Colonic mucosa (tissue), 4 donors: ENCODE measurements around the gene OFD1. TPM values are rescaled to one million over a fixed set of nuclear protein-coding genes. Genes with fewer than 3 reads are reported as not detected.

ENCODE experiments used
- DNase-seq: peaks from one replicate; pipeline ENCODE4 v3.0.0-alpha.2; 2020
- H3K27ac ChIP-seq: fragments of 200-600 bp; one replicate; pipeline ENCODE4 v1.8.0; 2021
- H3K27me3 ChIP-seq: fragments of 200-600 bp; one replicate; pipeline ENCODE4 v1.8.0; 2021
- H3K36me3 ChIP-seq: fragments of 200-600 bp; one replicate; pipeline ENCODE4 v1.8.0; 2021
- H3K4me1 ChIP-seq: fragments of 200-600 bp; one replicate; pipeline ENCODE4 v1.8.0; 2021; ENCODE audit warnings: mild to moderate bottlenecking
- H3K4me3 ChIP-seq: fragments of 200-600 bp; one replicate; pipeline ENCODE4 v1.8.0; 2021
- H3K9ac ChIP-seq, 2 donors: one replicate each; pipeline ENCODE4 v1.7.0; 2013; ENCODE audit warnings: control low read depth in 2 of 2, low read depth in 2 of 2, low read length in 2 of 2
- H3K9me3 ChIP-seq: fragments of 200-600 bp; one replicate; pipeline ENCODE4 v1.8.0; 2021
- intact Hi-C: fragments of 100-400 bp; cut with DNase I; formaldehyde crosslinking; loops from one replicate; pipeline ENCODE4 v1.14.1; 2022
- total RNA-seq, 2 donors: library from RNA; stranded (reverse); fragmentation: NEBNext Ultra II Directional in 1 of 2; extraction: Animal tissue kit (Norgen Biotek cat#: 25700) in 1 of 2; gene quantifications; one replicate each; pipeline ENCODE4 v1.2.1, GENCODE V29; 2021
- TF ChIP-seq, protein P1 (sequence below): fragments of 200-600 bp; IDR thresholded peaks from one replicate; pipeline ENCODE4 v1.8.0; 2022; ENCODE audit warnings: antibody characterized with exemption, mild to moderate bottlenecking
- donor health status: healthy.
- donor health status: DM: no; HTN: no; CAD: no.
- donor health status: DM: no; HTN: no; CAD: no.

OFD1 gene
- total RNA-seq, 2 donors from 2014 or later, result 29.9 to 35.5 TPM

GRCh38 chrX:13761606-13762414 is 27.3 kb downstream of the OFD1 start:
- no peaks in the 10 kb centered on the region for H3K4me1 ChIP-seq
- no peak overlapping the region for H3K4me3 ChIP-seq
- no peaks in the 10 kb centered on the region for H3K9me3 ChIP-seq
- H3K27ac ChIP-seq, result no peak overlapping the region
- no peak for DNase-seq
- no peaks in the 10 kb centered on the region for H3K36me3 ChIP-seq
- TF ChIP-seq, protein P1, sequence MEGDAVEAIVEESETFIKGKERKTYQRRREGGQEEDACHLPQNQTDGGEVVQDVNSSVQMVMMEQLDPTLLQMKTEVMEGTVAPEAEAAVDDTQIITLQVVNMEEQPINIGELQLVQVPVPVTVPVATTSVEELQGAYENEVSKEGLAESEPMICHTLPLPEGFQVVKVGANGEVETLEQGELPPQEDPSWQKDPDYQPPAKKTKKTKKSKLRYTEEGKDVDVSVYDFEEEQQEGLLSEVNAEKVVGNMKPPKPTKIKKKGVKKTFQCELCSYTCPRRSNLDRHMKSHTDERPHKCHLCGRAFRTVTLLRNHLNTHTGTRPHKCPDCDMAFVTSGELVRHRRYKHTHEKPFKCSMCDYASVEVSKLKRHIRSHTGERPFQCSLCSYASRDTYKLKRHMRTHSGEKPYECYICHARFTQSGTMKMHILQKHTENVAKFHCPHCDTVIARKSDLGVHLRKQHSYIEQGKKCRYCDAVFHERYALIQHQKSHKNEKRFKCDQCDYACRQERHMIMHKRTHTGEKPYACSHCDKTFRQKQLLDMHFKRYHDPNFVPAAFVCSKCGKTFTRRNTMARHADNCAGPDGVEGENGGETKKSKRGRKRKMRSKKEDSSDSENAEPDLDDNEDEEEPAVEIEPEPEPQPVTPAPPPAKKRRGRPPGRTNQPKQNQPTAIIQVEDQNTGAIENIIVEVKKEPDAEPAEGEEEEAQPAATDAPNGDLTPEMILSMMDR, result no peak
- no peaks in the 10 kb centered on the region for H3K27me3 ChIP-seq
- intact Hi-C loops, result no loop called here
- no peak overlapping the region for H3K9ac ChIP-seq

DNA sequence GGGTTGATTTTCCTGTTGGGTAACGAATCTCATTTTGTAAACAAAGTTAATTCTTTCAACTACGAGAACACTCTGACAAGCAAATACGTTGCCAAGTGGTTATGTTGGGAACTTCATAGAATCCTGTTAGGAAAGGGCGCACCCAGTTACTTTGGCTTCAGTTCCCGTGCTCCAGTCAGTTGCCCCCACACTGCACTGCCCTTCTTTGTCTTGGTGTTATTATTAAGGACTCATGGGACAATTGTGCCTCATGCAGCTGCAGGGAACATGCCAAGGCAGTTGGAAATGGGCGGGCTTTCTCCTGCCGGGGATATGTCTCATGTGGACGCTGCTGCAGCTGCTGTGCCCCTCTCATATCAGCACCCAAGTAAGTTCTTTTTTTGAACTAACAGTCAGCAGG is 28.9 kb downstream of the OFD1 start:
- Histone ChIP-seq H3K4me3 (no peak overlapping the region), H3K27ac (no peak overlapping the region), H3K27me3 (no peaks in the 10 kb centered on the region), H3K9ac (no peak overlapping the region), H3K36me3 (peaks cover 5% of the 10 kb centered on the region), H3K9me3 (no peaks in the 10 kb centered on the region), H3K4me1 (no peaks in the 10 kb centered on the region)
- TF ChIP-seq, protein P1, result no peak
- DNase-seq, result no peak
- intact Hi-C loops, result no loop called here

- Histone ChIP-seq H3K9ac (no peak overlapping the region), H3K4me1 (no peaks in the 10 kb centered on the region), H3K4me3 (no peak overlapping the region), H3K27me3 (no peaks in the 10 kb centered on the region), H3K36me3 (peaks cover 5% of the 10 kb centered on the region), H3K27ac (no peak overlapping the region), H3K9me3 (no peaks in the 10 kb centered on the region)
- DNase-seq, result no peak
- intact Hi-C loops, result no loop called here
- TF ChIP-seq, protein P1, result no peak
Observed at GRCh38 chrX:13764281-13764680, 29.7 kb downstream of the OFD1 start.

- Histone ChIP-seq H3K36me3 (peaks cover 5% of the 10 kb centered on the region), H3K27ac (no peak overlapping the region), H3K9me3 (no peaks in the 10 kb centered on the region), H3K4me1 (no peaks in the 10 kb centered on the region), H3K27me3 (no peaks in the 10 kb centered on the region), H3K4me3 (no peak overlapping the region), H3K9ac (no peak overlapping the region)
- no peak for DNase-seq
- intact Hi-C loops, result no loop called here
- TF ChIP-seq, protein P1, result no peak
Observed at GRCh38 chrX:13764765-13765164, 30.2 kb downstream of the OFD1 start.

DNA sequence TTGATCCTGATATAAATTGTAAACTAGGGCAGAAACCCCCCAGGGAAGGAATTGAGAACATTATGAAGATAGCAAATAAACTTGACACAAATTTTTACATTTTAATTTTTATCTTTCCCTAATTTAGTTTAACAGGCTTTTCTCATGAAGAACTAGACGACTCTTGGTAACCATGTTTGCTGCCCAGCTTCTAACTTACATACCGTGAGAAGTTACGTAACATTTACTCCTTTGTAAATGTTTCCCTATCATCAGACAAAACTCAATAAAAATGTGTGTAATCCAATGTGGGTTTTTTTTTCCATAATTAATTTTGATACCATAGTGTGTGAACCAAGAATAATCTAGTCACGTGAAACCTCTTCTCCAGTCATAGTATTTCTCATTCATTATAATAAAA is 34.4 kb downstream of the OFD1 start:
- Histone ChIP-seq H3K9ac (no peak overlapping the region), H3K27ac (no peak overlapping the region), H3K9me3 (no peaks in the 10 kb centered on the region), H3K4me3 (no peak overlapping the region), H3K36me3 (peaks cover 5% of the 10 kb centered on the region), H3K4me1 (no peaks in the 10 kb centered on the region), H3K27me3 (no peaks in the 10 kb centered on the region)
- TF ChIP-seq, protein P1, result no peak
- no peak for DNase-seq
- intact Hi-C loops, result no loop called here
